ENCODE measurements around the gene PDGFD. TPM values are rescaled to one million over a fixed set of nuclear protein-coding genes. Genes with fewer than 3 reads are reported as not detected.
A peak's percentile ranks its signal among the peaks of the same experiment; 100 is the strongest.

PDGFD gene
- total RNA-seq, 1 donor: 32.4 TPM

DNA sequence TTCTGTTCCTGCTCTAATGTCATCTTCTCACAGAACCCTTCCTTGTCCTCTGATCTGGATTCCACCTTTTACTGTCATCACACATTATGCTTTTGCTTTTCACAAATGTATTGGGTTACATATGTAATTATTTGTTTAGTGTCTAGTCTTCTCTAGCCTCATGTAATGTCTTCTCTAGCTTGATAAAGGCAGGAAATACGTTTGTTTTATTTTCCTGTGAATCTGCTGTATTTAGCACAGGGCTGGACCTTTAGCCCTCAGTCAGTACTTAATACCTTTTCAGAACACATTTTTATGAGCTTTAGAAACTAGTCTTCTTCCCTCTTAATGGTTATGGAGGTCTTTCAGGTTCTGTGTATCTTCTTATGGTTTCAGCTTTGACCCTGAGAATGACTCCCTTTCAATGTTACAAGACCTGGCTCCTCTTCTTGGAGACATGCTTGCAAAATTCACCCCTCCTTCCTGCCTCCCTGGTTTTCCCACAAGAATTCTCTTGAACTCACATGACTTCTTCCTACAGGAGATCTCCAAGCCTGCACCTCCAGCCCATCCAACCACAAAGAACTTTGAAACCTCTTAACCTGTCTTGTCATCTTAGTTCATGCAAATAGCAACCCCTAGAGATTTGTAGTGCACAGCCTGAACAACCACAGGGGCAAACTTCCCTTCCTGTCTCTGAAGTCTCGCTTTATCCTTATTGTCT, 260.2 kb downstream of the PDGFD start:
- H3K4me3 ChIP-seq (ENCODE audit: low read depth, low read length): no peak overlapping the region
- TF ChIP-seq CTCF (IDR thresholded peaks at IDR 0.05; ENCODE audit: insufficient read depth, low read length): no peak
- no peak for DNase-seq (ENCODE audit: low read depth)

- TF ChIP-seq CTCF (IDR thresholded peaks at IDR 0.05; ENCODE audit: insufficient read depth, low read length): no peak
- H3K4me3 ChIP-seq (ENCODE audit: low read depth, low read length): no peak overlapping the region
- no peak for DNase-seq (ENCODE audit: low read depth)
These were observed 261.0 kb downstream of the PDGFD start for GRCh38 chr11:103902994-103903393.

DNA sequence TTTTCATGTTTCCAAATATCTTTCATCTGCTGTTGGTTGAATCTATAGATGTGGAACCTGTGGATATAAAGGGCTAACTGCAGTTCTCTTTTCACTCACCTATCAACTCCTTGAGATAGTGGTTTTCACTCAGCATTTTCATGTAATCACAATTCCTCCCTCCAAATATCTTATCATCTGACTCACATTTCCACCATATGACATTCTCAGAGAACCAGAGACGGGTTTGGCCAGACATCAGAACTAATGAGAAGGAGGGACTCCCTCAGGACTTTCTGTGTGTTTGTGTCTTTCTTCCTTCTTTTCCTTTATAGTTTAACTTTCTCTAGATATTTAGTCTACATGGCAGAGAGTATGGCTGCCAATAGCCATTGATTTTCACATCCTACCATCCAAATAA, 262.3 kb downstream of the PDGFD start:
- H3K4me3 ChIP-seq (ENCODE audit: low read depth, low read length): no peak overlapping the region
- no peak for TF ChIP-seq CTCF (IDR thresholded peaks at IDR 0.05; ENCODE audit: insufficient read depth, low read length)
- DNase-seq (ENCODE audit: low read depth): peak; percentile 63

- H3K4me3 ChIP-seq (ENCODE audit: low read depth, low read length): no peak overlapping the region
- DNase-seq (ENCODE audit: low read depth): no peak
- no peak for TF ChIP-seq CTCF (IDR thresholded peaks at IDR 0.05; ENCODE audit: insufficient read depth, low read length)
These were observed 265.2 kb downstream of the PDGFD start for GRCh38 chr11:103898577-103899336.

GRCh38 chr11:103898065-103898464, 265.9 kb downstream of the PDGFD start:
- no peak overlapping the region for H3K4me3 ChIP-seq (ENCODE audit: low read depth, low read length)
- TF ChIP-seq CTCF (IDR thresholded peaks at IDR 0.05; ENCODE audit: insufficient read depth, low read length): no peak
- no peak for DNase-seq (ENCODE audit: low read depth)

GRCh38 chr11:103897160-103897936, 266.6 kb downstream of the PDGFD start:
- no peak overlapping the region for H3K4me3 ChIP-seq (ENCODE audit: low read depth, low read length)
- no peak for DNase-seq (ENCODE audit: low read depth)
- no peak for TF ChIP-seq CTCF (IDR thresholded peaks at IDR 0.05; ENCODE audit: insufficient read depth, low read length)
